Nephron progenitor cell (in vitro differentiated cells): ENCODE data around the gene PPT2.
A peak's percentile ranks its signal among the peaks of the same experiment; 100 is the strongest.

Source experiments
- DNase-seq: peaks from one replicate; pipeline ENCODE4 v3.0.0; 2021
- H3K27ac Mint-ChIP-seq: 2 replicates; pipeline ENCODE4 v1.8.0; 2021; ENCODE audit warnings: mild to moderate bottlenecking, moderate library complexity, mixed read lengths
- H3K27me3 Mint-ChIP-seq: 2 replicates; pipeline ENCODE4 v1.8.0; 2021; ENCODE audit warnings: mild to moderate bottlenecking, low read depth, mixed read lengths; ENCODE audit not compliant: poor library complexity
- H3K36me3 Mint-ChIP-seq: 2 replicates; pipeline ENCODE4 v1.8.0; 2021; ENCODE audit warnings: low read depth, mixed read lengths
- H3K4me1 Mint-ChIP-seq: 2 replicates; pipeline ENCODE4 v1.8.0; 2021; ENCODE audit warnings: mixed read lengths
- H3K4me3 Mint-ChIP-seq: 2 replicates; pipeline ENCODE4 v1.8.0; 2021; ENCODE audit warnings: mild to moderate bottlenecking, moderate library complexity, mixed read lengths
- H3K9me3 Mint-ChIP-seq: 2 replicates; pipeline ENCODE4 v1.8.0; 2021; ENCODE audit warnings: mild to moderate bottlenecking, moderate library complexity, mixed read lengths
- TF ChIP-seq, protein P1 (sequence below): fragments of 200-600 bp; sonication (generic); IDR thresholded peaks from 2 replicates; pipeline ENCODE4 v1.5.0; 2021; ENCODE audit warnings: antibody characterized with exemption

Gene PPT2

GRCh38 chr6:32194388-32194787, 40.4 kb downstream of the PPT2 start:
- DNase-seq, result no peak

DNA sequence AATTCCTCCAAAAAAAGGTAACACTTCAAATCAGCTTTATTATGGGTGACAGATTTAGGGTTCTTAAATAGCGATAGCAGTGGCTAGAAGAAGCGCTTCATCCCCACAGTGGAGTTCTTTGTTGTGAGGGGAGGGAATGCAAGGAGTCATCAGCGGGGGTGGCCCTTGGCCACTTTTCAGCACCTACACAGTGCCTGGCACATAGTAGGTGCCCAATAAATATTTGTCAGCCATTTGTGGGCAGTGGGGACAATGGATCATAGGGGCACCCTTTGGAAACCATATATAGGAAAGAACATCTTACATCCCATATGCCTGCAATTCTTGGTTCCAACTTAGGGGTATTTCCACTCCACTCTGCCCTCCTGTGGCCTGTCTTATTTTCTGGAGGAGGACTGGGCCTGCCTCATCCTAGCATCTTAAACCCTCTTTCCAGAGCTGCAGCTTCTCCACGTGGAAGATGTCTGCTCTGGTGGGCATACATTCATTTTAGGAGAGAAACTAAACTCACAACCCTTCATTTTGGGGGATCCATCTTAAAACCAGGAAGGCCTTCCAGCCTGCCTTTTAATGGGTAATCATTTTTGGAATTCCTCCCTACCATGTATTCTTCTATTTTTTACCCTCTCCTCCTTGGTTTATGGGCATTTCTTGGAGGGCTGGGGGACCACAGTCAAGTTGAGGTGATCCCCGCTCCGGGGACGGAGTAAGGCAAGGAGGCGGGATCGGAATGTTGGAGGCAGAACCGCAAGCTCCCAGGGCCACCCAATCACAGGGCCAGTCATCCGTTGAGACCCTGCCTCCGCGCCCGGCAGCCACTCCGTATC, 41.1 kb downstream of the PPT2 start:
- TF ChIP-seq, protein P1, sequence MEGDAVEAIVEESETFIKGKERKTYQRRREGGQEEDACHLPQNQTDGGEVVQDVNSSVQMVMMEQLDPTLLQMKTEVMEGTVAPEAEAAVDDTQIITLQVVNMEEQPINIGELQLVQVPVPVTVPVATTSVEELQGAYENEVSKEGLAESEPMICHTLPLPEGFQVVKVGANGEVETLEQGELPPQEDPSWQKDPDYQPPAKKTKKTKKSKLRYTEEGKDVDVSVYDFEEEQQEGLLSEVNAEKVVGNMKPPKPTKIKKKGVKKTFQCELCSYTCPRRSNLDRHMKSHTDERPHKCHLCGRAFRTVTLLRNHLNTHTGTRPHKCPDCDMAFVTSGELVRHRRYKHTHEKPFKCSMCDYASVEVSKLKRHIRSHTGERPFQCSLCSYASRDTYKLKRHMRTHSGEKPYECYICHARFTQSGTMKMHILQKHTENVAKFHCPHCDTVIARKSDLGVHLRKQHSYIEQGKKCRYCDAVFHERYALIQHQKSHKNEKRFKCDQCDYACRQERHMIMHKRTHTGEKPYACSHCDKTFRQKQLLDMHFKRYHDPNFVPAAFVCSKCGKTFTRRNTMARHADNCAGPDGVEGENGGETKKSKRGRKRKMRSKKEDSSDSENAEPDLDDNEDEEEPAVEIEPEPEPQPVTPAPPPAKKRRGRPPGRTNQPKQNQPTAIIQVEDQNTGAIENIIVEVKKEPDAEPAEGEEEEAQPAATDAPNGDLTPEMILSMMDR, result no peak
- DNase-seq, result no peak
- peak overlapping the region; percentile 98 for H3K27ac Mint-ChIP-seq
- H3K4me1 Mint-ChIP-seq, result peaks cover 73% of the 10 kb centered on the region
- H3K27me3 Mint-ChIP-seq, result no peaks in the 10 kb centered on the region
- no peaks in the 10 kb centered on the region for H3K9me3 Mint-ChIP-seq
- H3K4me3 Mint-ChIP-seq, result peak overlapping the region; percentile 90
- H3K36me3 Mint-ChIP-seq, result no peaks in the 10 kb centered on the region

More at GRCh38 chr6:32194388-32194787, 40.4 kb downstream of the PPT2 start:
- peaks cover 73% of the 10 kb centered on the region for H3K4me1 Mint-ChIP-seq
- H3K4me3 Mint-ChIP-seq, result peak overlapping the region; percentile 90
- TF ChIP-seq, protein P1, result no peak
- no peaks in the 10 kb centered on the region for H3K36me3 Mint-ChIP-seq
- no peaks in the 10 kb centered on the region for H3K9me3 Mint-ChIP-seq
- peak overlapping the region; percentile 86 for H3K27ac Mint-ChIP-seq
- H3K27me3 Mint-ChIP-seq, result no peaks in the 10 kb centered on the region

DNA sequence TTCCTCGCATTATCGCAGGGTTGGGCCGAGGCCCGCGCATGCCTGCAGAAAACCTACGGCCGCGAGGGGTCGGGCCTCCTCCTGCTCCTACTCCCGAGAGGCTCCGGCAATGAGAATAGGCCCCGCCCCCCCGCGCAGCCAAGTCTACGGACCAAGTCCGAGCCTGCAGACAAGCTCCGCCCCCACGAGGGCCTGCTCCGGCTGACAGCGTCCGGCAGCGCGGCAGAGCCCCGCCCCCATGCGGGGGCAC, 41.6 kb downstream of the PPT2 start:
- no peak overlapping the region for H3K27ac Mint-ChIP-seq
- H3K9me3 Mint-ChIP-seq, result no peaks in the 10 kb centered on the region
- H3K36me3 Mint-ChIP-seq, result no peaks in the 10 kb centered on the region
- peak overlapping the region; percentile 90 for H3K4me3 Mint-ChIP-seq
- TF ChIP-seq, protein P1, result peak; percentile 30
- peaks cover 2% of the 10 kb centered on the region for H3K27me3 Mint-ChIP-seq
- peak; percentile 100 for DNase-seq
- H3K4me1 Mint-ChIP-seq, result peaks cover 73% of the 10 kb centered on the region

DNA sequence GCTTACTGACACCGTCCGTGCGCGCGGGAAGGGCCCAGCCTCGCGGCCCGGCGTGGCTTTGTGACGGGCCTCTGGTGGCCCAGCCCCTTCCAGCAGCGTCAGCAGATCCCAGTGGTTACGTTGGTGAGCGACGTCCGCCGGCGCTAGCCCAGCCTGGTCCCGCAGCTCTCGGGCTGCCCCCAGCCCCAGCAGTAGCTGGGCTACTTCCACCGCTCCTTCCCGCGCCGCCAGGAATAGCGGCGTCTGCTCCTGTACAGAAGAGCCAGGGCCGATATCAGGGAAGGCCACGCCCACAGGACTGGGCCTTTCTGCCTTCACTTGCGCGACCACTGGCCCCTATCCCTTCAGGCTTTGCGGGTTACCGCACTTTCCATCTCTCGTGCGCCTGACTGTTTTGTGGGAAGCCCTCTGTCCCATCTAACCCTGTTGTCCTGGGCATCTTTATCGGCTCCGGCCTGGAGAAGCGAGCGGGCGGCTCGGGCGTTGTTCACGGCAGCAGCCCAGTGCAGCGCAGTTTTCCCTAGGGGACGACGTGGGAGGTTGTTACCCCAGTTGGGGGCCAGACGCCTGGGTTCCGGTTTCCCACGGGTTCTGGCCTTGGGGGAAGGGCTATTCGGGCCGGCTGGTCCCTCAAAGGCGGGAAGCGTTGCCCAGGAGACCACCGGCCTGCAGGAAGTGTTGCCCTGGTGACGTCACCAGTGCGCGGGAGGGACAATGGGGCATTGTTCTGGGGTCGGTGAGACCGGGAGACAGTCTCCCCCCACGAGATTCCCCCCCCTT, 42.2 kb downstream of the PPT2 start:
- Mint-ChIP-seq H3K27me3 (peaks cover 2% of the 10 kb centered on the region), H3K4me1 (peaks cover 68% of the 10 kb centered on the region), H3K4me3 (peak overlapping the region; percentile 90), H3K36me3 (no peaks in the 10 kb centered on the region), H3K9me3 (no peaks in the 10 kb centered on the region), H3K27ac (peak overlapping the region; percentile 100)
- DNase-seq, result peak; percentile 80
- TF ChIP-seq, protein P1, result no peak

GRCh38 chr6:32196682-32197616, 43.0 kb downstream of the PPT2 start:
- no peak for DNase-seq
- Mint-ChIP-seq H3K27ac (peak overlapping the region; percentile 100), H3K9me3 (no peaks in the 10 kb centered on the region), H3K27me3 (peaks cover 2% of the 10 kb centered on the region), H3K4me3 (peak overlapping the region; percentile 90), H3K4me1 (peaks cover 60% of the 10 kb centered on the region), H3K36me3 (no peaks in the 10 kb centered on the region)
- TF ChIP-seq, protein P1, result no peak
